Calu3 (cell line): ENCODE results near the gene A3GALT2. TPM values are rescaled to one million over a fixed set of nuclear protein-coding genes. Genes with fewer than 3 reads are reported as not detected.

ENCODE experiments used
- BruUV-seq: library from RNA; stranded (reverse); fragments of 400-500 nt; replicated peaks from 2 replicates; lab custom pipeline; 2021; lab: Mats Ljungman, UMichigan
- CTCF ChIA-PET: fragments of 300-600 bp; sonication (Branson Sonifier 250); formaldehyde crosslinking; loops from one replicate; lab custom pipeline; 2022; ENCODE audit warnings: antibody characterized with exemption; lab: Charles Lee
- DNase-seq: peaks from one replicate; pipeline ENCODE4 v3.0.0; 2022
- H3K27ac Mint-ChIP-seq: one replicate; pipeline ENCODE4 v1.8.0; 2022; ENCODE audit warnings: mixed read lengths; ENCODE audit not compliant: unreplicated experiment
- H3K27me3 Mint-ChIP-seq: one replicate; pipeline ENCODE4 v1.8.0; 2022; ENCODE audit warnings: mixed read lengths; ENCODE audit not compliant: unreplicated experiment
- H3K36me3 Mint-ChIP-seq: one replicate; pipeline ENCODE4 v1.8.0; 2022; ENCODE audit warnings: mild to moderate bottlenecking, moderate library complexity, mixed read lengths; ENCODE audit not compliant: insufficient read depth, unreplicated experiment
- H3K4me1 Mint-ChIP-seq: one replicate; pipeline ENCODE4 v1.8.0; 2022; ENCODE audit warnings: mild to moderate bottlenecking, low read depth, mixed read lengths; ENCODE audit not compliant: unreplicated experiment
- H3K4me3 Mint-ChIP-seq: one replicate; pipeline ENCODE4 v1.8.0; 2022; ENCODE audit warnings: mild to moderate bottlenecking, low read depth, moderate library complexity, mixed read lengths; ENCODE audit not compliant: unreplicated experiment
- H3K9me3 Mint-ChIP-seq: one replicate; pipeline ENCODE4 v1.8.0; 2022; ENCODE audit warnings: low read depth, mixed read lengths; ENCODE audit not compliant: unreplicated experiment
- intact Hi-C: fragments of 100-400 bp; cut with micrococcal nuclease; formaldehyde crosslinking; loops from one replicate; pipeline ENCODE4 v1.10.0; 2022; ENCODE audit not compliant: unreplicated experiment
- total RNA-seq: library from RNA; stranded (reverse); gene quantifications from 2 replicates; pipeline ENCODE4 v1.2.3, GENCODE V29; 2022
- TF ChIP-seq, protein P1 (sequence below): fragments of 200-600 bp; IDR thresholded peaks from one replicate; pipeline ENCODE4 v1.8.0; 2022; ENCODE audit warnings: antibody characterized with exemption; ENCODE audit not compliant: unreplicated experiment

A3GALT2 gene
- total RNA-seq, 1 experiment from 2014 or later, result not detected

DNA sequence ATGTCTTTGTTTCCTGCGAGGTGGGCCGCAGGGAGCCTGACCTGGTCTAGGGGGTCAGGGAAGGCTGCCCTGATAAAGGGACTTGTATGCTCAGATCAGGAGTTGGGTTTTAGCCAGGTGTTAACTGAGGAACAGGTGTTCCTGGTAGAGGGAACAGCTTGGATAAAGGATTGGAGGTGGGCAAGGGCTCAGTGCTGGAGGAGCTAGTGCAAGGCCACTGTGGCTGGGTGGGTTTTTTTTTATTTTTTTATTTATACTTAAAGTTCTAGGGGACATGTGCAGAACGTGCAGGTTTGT lies 31.1 kb downstream of the A3GALT2 start:
- H3K27me3 Mint-ChIP-seq, result no peaks in the 10 kb centered on the region
- no peaks in the 10 kb centered on the region for H3K9me3 Mint-ChIP-seq
- no TSS peak for BruUV-seq
- TF ChIP-seq, protein P1, sequence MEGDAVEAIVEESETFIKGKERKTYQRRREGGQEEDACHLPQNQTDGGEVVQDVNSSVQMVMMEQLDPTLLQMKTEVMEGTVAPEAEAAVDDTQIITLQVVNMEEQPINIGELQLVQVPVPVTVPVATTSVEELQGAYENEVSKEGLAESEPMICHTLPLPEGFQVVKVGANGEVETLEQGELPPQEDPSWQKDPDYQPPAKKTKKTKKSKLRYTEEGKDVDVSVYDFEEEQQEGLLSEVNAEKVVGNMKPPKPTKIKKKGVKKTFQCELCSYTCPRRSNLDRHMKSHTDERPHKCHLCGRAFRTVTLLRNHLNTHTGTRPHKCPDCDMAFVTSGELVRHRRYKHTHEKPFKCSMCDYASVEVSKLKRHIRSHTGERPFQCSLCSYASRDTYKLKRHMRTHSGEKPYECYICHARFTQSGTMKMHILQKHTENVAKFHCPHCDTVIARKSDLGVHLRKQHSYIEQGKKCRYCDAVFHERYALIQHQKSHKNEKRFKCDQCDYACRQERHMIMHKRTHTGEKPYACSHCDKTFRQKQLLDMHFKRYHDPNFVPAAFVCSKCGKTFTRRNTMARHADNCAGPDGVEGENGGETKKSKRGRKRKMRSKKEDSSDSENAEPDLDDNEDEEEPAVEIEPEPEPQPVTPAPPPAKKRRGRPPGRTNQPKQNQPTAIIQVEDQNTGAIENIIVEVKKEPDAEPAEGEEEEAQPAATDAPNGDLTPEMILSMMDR, result no peak
- no peak overlapping the region for H3K27ac Mint-ChIP-seq
- intact Hi-C loops, result no loop called here
- H3K4me1 Mint-ChIP-seq, result no peaks in the 10 kb centered on the region
- no peak overlapping the region for H3K4me3 Mint-ChIP-seq
- no peaks in the 10 kb centered on the region for H3K36me3 Mint-ChIP-seq
- CTCF ChIA-PET, result no interaction called here
- no peak for DNase-seq

DNA sequence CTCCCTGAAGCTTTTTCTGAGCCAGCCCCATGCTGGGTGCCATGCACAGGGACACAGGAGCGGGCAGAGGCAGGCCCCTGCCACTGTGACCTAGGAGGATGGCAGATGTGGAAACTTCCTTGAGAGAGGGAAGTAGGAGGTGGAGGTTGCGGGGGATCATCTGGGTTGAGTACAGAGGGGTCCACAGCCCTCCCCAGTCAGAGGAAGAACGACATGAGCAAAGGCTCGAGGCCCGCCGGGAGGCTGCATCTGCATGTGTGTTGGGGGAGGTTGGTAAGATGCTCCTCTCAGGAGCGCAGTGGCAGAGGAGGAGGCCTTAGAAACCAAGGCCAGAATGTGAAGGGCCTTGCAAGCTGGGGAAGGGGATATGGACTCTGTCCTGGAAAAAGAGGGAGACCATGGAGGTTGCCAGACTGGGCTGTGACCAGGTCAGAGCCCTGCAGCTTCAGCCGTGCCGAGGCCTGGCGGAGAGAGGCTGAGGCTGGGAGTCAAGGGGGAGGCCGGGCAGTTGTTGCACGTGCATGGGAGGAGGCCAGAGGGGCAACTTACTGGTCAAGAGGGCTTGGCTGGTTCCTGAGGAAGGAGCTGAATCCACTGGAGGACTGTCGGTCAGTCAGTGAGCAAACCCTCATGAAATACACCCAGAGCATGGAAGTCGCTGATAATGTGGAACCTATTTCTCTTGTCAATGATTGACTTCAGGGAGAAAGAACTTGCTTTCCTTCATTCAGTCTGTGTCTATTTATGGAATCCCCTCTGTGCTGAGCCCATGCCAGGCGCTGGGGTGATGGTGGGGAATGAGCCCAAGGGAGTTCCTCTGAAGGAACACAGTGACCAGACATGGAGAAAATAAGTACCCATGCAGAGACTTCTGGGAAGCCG lies 31.7 kb downstream of the A3GALT2 start:
- Mint-ChIP-seq H3K9me3 (no peaks in the 10 kb centered on the region), H3K27ac (no peak overlapping the region), H3K4me3 (no peak overlapping the region), H3K27me3 (no peaks in the 10 kb centered on the region), H3K36me3 (no peaks in the 10 kb centered on the region), H3K4me1 (no peaks in the 10 kb centered on the region)
- intact Hi-C loops, result no loop called here
- DNase-seq, result no peak
- TF ChIP-seq, protein P1, result no peak
- BruUV-seq, result no TSS peak
- CTCF ChIA-PET, result no interaction called here

GRCh38 chr1:33287317-33287716 lies 33.6 kb downstream of the A3GALT2 start:
- DNase-seq, result no peak
- no peaks in the 10 kb centered on the region for H3K4me1 Mint-ChIP-seq
- H3K27me3 Mint-ChIP-seq, result no peaks in the 10 kb centered on the region
- H3K27ac Mint-ChIP-seq, result no peak overlapping the region
- BruUV-seq, result no TSS peak
- CTCF ChIA-PET, result interaction anchor here (0.8 kb wide), 1 partner anchor 173 kb away, joined by 3 read pairs; no protein-coding TSS in a partner anchor
- peaks cover 9% of the 10 kb centered on the region for H3K36me3 Mint-ChIP-seq
- H3K4me3 Mint-ChIP-seq, result no peak overlapping the region
- TF ChIP-seq, protein P1, result no peak
- H3K9me3 Mint-ChIP-seq, result no peaks in the 10 kb centered on the region
- intact Hi-C loops, result no loop called here

GRCh38 chr1:33286451-33287185 lies 34.3 kb downstream of the A3GALT2 start:
- TF ChIP-seq, protein P1, result no peak
- intact Hi-C loops, result no loop called here
- BruUV-seq, result no TSS peak
- H3K27ac Mint-ChIP-seq, result no peak overlapping the region
- no peaks in the 10 kb centered on the region for H3K27me3 Mint-ChIP-seq
- H3K4me3 Mint-ChIP-seq, result no peak overlapping the region
- CTCF ChIA-PET, result interaction anchor here (0.8 to 1.0 kb wide), 2 partner anchors 9 to 173 kb away, joined by 3 read pairs; no protein-coding TSS in a partner anchor
- no peaks in the 10 kb centered on the region for H3K4me1 Mint-ChIP-seq
- no peaks in the 10 kb centered on the region for H3K9me3 Mint-ChIP-seq
- peaks cover 12% of the 10 kb centered on the region for H3K36me3 Mint-ChIP-seq
- DNase-seq, result no peak
